MM.1S (cell line): Measurements from ENCODE around the gene CUL1.

ENCODE experiments used
- DNase-seq: peaks from one replicate; pipeline ENCODE4 v3.0.0-alpha.2; 2015
- H2AFZ ChIP-seq: fragments of 300-600 bp; sonication (generic); 2 replicates; pipeline ENCODE4 v1.6.0; 2016; ENCODE audit warnings: antibody characterized with exemption, low read length
- H3F3A ChIP-seq: fragments of 300-600 bp; sonication (generic); 2 replicates; pipeline ENCODE4 v1.6.1; 2016; ENCODE audit warnings: mild to moderate bottlenecking, antibody characterized with exemption, low read length, moderate library complexity, mixed read lengths; ENCODE audit not compliant: insufficient read depth
- H3K27ac ChIP-seq: fragments of 300-600 bp; sonication (generic); 2 replicates; pipeline ENCODE4 v1.5.1; 2016; ENCODE audit warnings: mild to moderate bottlenecking, low read length
- H3K27me3 ChIP-seq: fragments of 300-600 bp; sonication (generic); replicated peaks from 2 replicates; pipeline ENCODE4 v1.6.0; 2016; ENCODE audit warnings: low read length; ENCODE audit not compliant: insufficient read depth
- H3K36me3 ChIP-seq: fragments of 300-600 bp; sonication (generic); replicated peaks from 2 replicates; pipeline ENCODE4 v1.6.1; 2016; ENCODE audit warnings: mild to moderate bottlenecking, low read length, mixed read lengths; ENCODE audit not compliant: insufficient read depth
- H3K4me1 ChIP-seq: fragments of 300-600 bp; sonication (generic); 2 replicates; pipeline ENCODE4 v1.6.1; 2016; ENCODE audit warnings: low read length, mixed read lengths
- H3K4me2 ChIP-seq: fragments of 300-600 bp; sonication (generic); 2 replicates; pipeline ENCODE4 v1.6.0; 2016; ENCODE audit warnings: low read depth, low read length
- H3K4me3 ChIP-seq: fragments of 300-600 bp; sonication (generic); 2 replicates; pipeline ENCODE4 v1.5.1; 2016; ENCODE audit warnings: low read length, mixed read lengths
- H3K79me2 ChIP-seq: fragments of 300-600 bp; sonication (generic); 2 replicates; pipeline ENCODE4 v1.6.1; 2016; ENCODE audit warnings: mixed run types, low read length, mixed read lengths
- H3K9ac ChIP-seq: fragments of 300-600 bp; sonication (generic); 2 replicates; pipeline ENCODE4 v1.6.1; 2016; ENCODE audit warnings: low read length, mixed read lengths
- H3K9me2 ChIP-seq: fragments of 300-600 bp; sonication (generic); replicated peaks from 2 replicates; pipeline ENCODE4 v1.6.1; 2016; ENCODE audit warnings: mild to moderate bottlenecking, low read length, mixed read lengths; ENCODE audit not compliant: insufficient read depth
- H3K9me3 ChIP-seq: fragments of 300-600 bp; sonication (generic); replicated peaks from 2 replicates; pipeline ENCODE4 v1.6.1; 2016; ENCODE audit warnings: mild to moderate bottlenecking, low read length, mixed read lengths; ENCODE audit not compliant: insufficient read depth
- H4K20me1 ChIP-seq: fragments of 300-600 bp; sonication (generic); 2 replicates; pipeline ENCODE4 v1.6.1; 2016; ENCODE audit warnings: mild to moderate bottlenecking, low read length, moderate library complexity, mixed read lengths; ENCODE audit not compliant: insufficient read depth
- EZH2 ChIP-seq: fragments of 300-600 bp; sonication (generic); optimal IDR thresholded peaks from 2 replicates; pipeline ENCODE3; 2017; ENCODE audit warnings: low read depth, mild to moderate bottlenecking, antibody characterized with exemption, low read length, mixed read lengths
- EZH2phosphoT487 ChIP-seq: fragments of 300-600 bp; sonication (generic); IDR thresholded peaks from 2 replicates; pipeline ENCODE4 v1.6.1; 2018; ENCODE audit warnings: antibody characterized with exemption, low read length
- TF ChIP-seq, protein P1 (sequence below): fragments of 300-600 bp; sonication (generic); IDR thresholded peaks from 2 replicates; pipeline ENCODE4 v1.5.1; 2016; ENCODE audit warnings: antibody characterized with exemption, low read length, mixed read lengths

CUL1 gene

DNA sequence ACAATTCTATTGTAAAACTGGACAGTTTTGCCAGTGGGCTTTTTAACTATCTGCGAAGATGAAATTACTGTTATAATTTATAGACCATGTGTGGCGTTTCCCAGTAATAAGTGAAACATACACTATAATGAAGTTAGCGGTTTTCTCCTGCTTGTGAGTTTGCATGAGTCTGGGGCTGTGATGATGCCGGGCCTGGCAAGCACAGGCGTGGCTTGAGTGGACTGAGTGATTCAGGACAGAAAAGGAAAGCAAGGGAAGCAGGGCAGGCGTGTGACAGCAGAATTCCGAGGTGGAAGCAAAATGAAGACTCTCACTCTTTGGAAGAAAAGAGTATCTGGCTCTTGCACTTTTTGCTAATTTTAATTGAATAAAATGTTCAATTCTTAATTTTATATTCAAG lies 90.5 kb downstream of the CUL1 start:
- Histone ChIP-seq H3K27me3 (no peaks in the 10 kb centered on the region), H3F3A (peaks cover 11% of the 10 kb centered on the region; the same call in 1 of the 2 replicates), H3K4me1 (peaks cover 4% of the 10 kb centered on the region; the same call in 1 of the 2 replicates), H3K9me2 (no peaks in the 10 kb centered on the region), H3K27ac (no peak overlapping the region), H3K36me3 (peaks cover 68% of the 10 kb centered on the region), H3K4me2 (no peak overlapping the region), H3K4me3 (no peak overlapping the region), H3K9me3 (no peaks in the 10 kb centered on the region), H2AFZ (no peak overlapping the region), H4K20me1 (no peaks in the 10 kb centered on the region; the same call in 1 of the 2 replicates), H3K9ac (no peak overlapping the region), H3K79me2 (peaks cover 56% of the 10 kb centered on the region)
- DNase-seq, result no peak
- TF ChIP-seq, protein P1, sequence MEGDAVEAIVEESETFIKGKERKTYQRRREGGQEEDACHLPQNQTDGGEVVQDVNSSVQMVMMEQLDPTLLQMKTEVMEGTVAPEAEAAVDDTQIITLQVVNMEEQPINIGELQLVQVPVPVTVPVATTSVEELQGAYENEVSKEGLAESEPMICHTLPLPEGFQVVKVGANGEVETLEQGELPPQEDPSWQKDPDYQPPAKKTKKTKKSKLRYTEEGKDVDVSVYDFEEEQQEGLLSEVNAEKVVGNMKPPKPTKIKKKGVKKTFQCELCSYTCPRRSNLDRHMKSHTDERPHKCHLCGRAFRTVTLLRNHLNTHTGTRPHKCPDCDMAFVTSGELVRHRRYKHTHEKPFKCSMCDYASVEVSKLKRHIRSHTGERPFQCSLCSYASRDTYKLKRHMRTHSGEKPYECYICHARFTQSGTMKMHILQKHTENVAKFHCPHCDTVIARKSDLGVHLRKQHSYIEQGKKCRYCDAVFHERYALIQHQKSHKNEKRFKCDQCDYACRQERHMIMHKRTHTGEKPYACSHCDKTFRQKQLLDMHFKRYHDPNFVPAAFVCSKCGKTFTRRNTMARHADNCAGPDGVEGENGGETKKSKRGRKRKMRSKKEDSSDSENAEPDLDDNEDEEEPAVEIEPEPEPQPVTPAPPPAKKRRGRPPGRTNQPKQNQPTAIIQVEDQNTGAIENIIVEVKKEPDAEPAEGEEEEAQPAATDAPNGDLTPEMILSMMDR, result no peak
- no peak for TF ChIP-seq EZH2
- no peak for TF ChIP-seq EZH2phosphoT487

- H3K27me3 ChIP-seq, result no peaks in the 10 kb centered on the region
- H2AFZ ChIP-seq, result no peak overlapping the region
- H3K79me2 ChIP-seq, result peaks cover 51% of the 10 kb centered on the region
- no peak for DNase-seq
- H3K9me3 ChIP-seq, result no peaks in the 10 kb centered on the region
- no peak overlapping the region for H3K4me3 ChIP-seq
- no peak overlapping the region for H3K27ac ChIP-seq
- peaks cover 11% of the 10 kb centered on the region; the same call in 1 of the 2 replicates for H3F3A ChIP-seq
- TF ChIP-seq EZH2phosphoT487 (no peak), EZH2 (no peak)
- TF ChIP-seq, protein P1, result no peak
- H3K4me1 ChIP-seq, result peaks cover 4% of the 10 kb centered on the region; the same call in 1 of the 2 replicates
- no peaks in the 10 kb centered on the region; the same call in 1 of the 2 replicates for H4K20me1 ChIP-seq
- H3K36me3 ChIP-seq, result peaks cover 60% of the 10 kb centered on the region
- no peak overlapping the region for H3K4me2 ChIP-seq
- no peaks in the 10 kb centered on the region for H3K9me2 ChIP-seq
- no peak overlapping the region for H3K9ac ChIP-seq
These were observed 91.5 kb downstream of the CUL1 start for GRCh38 chr7:148790131-148790726.

GRCh38 chr7:148790850-148791249 lies 92.1 kb downstream of the CUL1 start:
- no peak for DNase-seq
- Histone ChIP-seq H3F3A (peaks cover 12% of the 10 kb centered on the region; the same call in 1 of the 2 replicates), H3K4me1 (peaks cover 4% of the 10 kb centered on the region; the same call in 1 of the 2 replicates), H3K27ac (no peak overlapping the region), H3K27me3 (no peaks in the 10 kb centered on the region), H3K9me3 (no peaks in the 10 kb centered on the region), H2AFZ (no peak overlapping the region), H3K4me2 (no peak overlapping the region), H4K20me1 (no peaks in the 10 kb centered on the region; the same call in 1 of the 2 replicates), H3K4me3 (no peak overlapping the region), H3K36me3 (peaks cover 58% of the 10 kb centered on the region), H3K79me2 (peaks cover 49% of the 10 kb centered on the region), H3K9ac (no peak overlapping the region), H3K9me2 (no peaks in the 10 kb centered on the region)
- TF ChIP-seq EZH2, result no peak
- TF ChIP-seq, protein P1, result no peak
- TF ChIP-seq EZH2phosphoT487, result no peak
